Gastrocnemius medialis (tissue), 4 donors: ENCODE results near the gene MSANTD2.

ENCODE experiments used
- POLR2A ChIP-seq, 2 donors: fragments of 450-650 bp; IDR thresholded peaks; one replicate each; pipeline ENCODE4 v1.6.1; 2017; ENCODE audit warnings: antibody characterized with exemption in 2 of 2, mild to moderate bottlenecking in 2 of 2, moderate library complexity in 2 of 2
- TF ChIP-seq, protein P1 (sequence below), 5 experiments: fragments of 450-650 bp in 3 of 5; fragments of 200-600 bp in 2 of 5; sonication (generic) in 2 of 5; IDR thresholded peaks in 4 of 5; conservative IDR thresholded peaks in 1 of 5; 1 replicate in 4 of 5; 2 replicates in 1 of 5; pipeline ENCODE4 v1.5.1; 2016 to 2019; ENCODE audit warnings: antibody characterized with exemption in 5 of 5, mild to moderate bottlenecking in 3 of 5, moderate library complexity in 3 of 5

DNA sequence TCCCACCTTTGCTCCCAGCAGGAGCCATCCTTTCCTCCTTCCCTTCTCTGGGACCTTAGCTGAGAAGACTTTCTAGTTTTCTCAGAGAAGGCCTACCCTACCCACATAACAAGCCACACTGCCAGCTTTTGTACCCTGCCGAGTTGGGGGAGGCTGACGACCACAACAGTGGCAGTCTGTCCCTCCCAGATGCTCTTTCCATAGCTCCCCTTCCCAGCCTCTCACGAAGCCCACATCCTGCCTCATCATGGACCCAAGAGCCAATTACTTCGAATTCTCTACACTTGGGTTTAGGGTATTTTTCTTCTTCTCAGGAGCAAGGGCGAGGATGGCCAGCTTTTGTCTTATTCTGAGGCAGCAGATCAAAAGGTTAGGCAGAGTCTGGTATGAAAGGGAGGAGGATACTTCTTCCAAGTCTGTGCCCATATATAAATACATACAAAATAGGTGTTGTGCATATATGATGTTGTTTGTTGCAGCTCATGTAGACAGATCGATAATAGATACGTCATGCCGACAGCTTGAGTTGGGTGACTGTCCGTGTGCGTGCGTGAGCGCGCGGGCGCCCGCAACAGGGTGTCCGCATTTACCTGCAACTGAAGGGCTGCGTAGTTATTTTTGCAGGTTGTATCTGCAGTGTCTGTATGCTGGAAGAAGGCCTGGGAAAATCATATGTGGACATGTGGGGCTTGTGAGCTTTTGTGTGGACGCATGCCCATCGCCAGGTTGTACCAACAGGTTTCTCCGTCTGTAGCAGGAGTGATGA lies 61.3 kb downstream of the MSANTD2 start:
- TF ChIP-seq, protein P1, sequence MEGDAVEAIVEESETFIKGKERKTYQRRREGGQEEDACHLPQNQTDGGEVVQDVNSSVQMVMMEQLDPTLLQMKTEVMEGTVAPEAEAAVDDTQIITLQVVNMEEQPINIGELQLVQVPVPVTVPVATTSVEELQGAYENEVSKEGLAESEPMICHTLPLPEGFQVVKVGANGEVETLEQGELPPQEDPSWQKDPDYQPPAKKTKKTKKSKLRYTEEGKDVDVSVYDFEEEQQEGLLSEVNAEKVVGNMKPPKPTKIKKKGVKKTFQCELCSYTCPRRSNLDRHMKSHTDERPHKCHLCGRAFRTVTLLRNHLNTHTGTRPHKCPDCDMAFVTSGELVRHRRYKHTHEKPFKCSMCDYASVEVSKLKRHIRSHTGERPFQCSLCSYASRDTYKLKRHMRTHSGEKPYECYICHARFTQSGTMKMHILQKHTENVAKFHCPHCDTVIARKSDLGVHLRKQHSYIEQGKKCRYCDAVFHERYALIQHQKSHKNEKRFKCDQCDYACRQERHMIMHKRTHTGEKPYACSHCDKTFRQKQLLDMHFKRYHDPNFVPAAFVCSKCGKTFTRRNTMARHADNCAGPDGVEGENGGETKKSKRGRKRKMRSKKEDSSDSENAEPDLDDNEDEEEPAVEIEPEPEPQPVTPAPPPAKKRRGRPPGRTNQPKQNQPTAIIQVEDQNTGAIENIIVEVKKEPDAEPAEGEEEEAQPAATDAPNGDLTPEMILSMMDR (IDR thresholded peaks at IDR 0.05 in 4 of 5, conservative IDR thresholded peaks at IDR 0.05 in 1 of 5): no peak
- TF ChIP-seq POLR2A (IDR thresholded peaks at IDR 0.05): no peak
